ENCODE data around the gene ATOSA. TPM values are rescaled to one million over a fixed set of nuclear protein-coding genes. Genes with fewer than 3 reads are reported as not detected.

ATOSA gene
- total RNA-seq, 2 donors from 2014 or later, result 47.8 to 59.4 TPM

- DNase-seq (ENCODE audit: low spot score) (no peak), ATAC-seq (ENCODE audit: insufficient number of reproducible peaks, low FRiP score, low read depth) (no peak)
- Histone ChIP-seq H3K27me3 (replicated peaks; ENCODE audit: insufficient read depth) (no peaks in the 10 kb centered on the region), H3K4me1 (ENCODE audit: control insufficient read depth in 1 of 2, low read depth in 2 of 2) (no peaks in the 10 kb centered on the region), H3K4me3 (no peak overlapping the region), H3K36me3 (no peaks in the 10 kb centered on the region), H3K27ac (no peak overlapping the region), H3K9me3 (no peaks in the 10 kb centered on the region)
- TF ChIP-seq CTCF (IDR thresholded peaks at IDR 0.05), result no peak
Observed at GRCh38 chr15:52702390-52702789, 23.2 kb upstream of the ATOSA start.

GRCh38 chr15:52699457-52699856 is 20.3 kb upstream of the ATOSA start:
- ATAC-seq (ENCODE audit: insufficient number of reproducible peaks, low FRiP score, low read depth) (no peak), DNase-seq (ENCODE audit: low spot score) (no peak)
- no peak overlapping the region for H3K27ac ChIP-seq
- no peak for TF ChIP-seq CTCF (IDR thresholded peaks at IDR 0.05)
- H3K4me1 ChIP-seq (ENCODE audit: control insufficient read depth in 1 of 2, low read depth in 2 of 2), result no peaks in the 10 kb centered on the region
- no peaks in the 10 kb centered on the region for H3K36me3 ChIP-seq
- no peaks in the 10 kb centered on the region for H3K27me3 ChIP-seq (replicated peaks; ENCODE audit: insufficient read depth)
- no peaks in the 10 kb centered on the region for H3K9me3 ChIP-seq
- no peak overlapping the region for H3K4me3 ChIP-seq

GRCh38 chr15:52698514-52698913 is 19.3 kb upstream of the ATOSA start:
- Histone ChIP-seq H3K9me3 (no peaks in the 10 kb centered on the region), H3K27me3 (replicated peaks; ENCODE audit: insufficient read depth) (no peaks in the 10 kb centered on the region), H3K4me1 (ENCODE audit: control insufficient read depth in 1 of 2, low read depth in 2 of 2) (no peaks in the 10 kb centered on the region), H3K27ac (no peak overlapping the region), H3K4me3 (no peak overlapping the region), H3K36me3 (no peaks in the 10 kb centered on the region)
- DNase-seq (ENCODE audit: low spot score), result no peak
- no peak for TF ChIP-seq CTCF (IDR thresholded peaks at IDR 0.05)
- ATAC-seq (ENCODE audit: insufficient number of reproducible peaks, low FRiP score, low read depth), result no peak

DNA sequence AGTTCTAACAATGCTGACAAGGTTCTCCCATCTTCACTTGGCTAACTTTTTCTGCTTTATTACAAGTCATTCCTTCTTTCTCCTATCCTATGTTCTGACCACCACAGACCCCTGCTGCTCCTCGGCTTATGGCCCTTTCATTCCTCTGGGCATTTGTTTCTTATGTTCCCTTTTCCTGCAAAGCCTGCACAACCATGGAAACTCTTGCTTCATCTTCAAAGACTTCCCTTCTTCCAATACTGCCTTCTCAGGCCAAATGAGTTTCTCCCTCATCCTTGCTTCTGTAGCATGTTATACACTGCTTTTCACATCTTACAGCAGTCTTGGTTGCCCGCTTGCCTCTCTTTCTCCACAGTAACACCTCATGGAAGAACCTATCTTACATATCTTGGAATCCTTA is 17.9 kb upstream of the ATOSA start:
- no peak overlapping the region for H3K27ac ChIP-seq
- DNase-seq (ENCODE audit: low spot score) (no peak), ATAC-seq (ENCODE audit: insufficient number of reproducible peaks, low FRiP score, low read depth) (no peak)
- H3K4me3 ChIP-seq, result no peak overlapping the region
- H3K9me3 ChIP-seq, result no peaks in the 10 kb centered on the region
- H3K36me3 ChIP-seq, result no peaks in the 10 kb centered on the region
- no peaks in the 10 kb centered on the region for H3K4me1 ChIP-seq (ENCODE audit: control insufficient read depth in 1 of 2, low read depth in 2 of 2)
- TF ChIP-seq CTCF (IDR thresholded peaks at IDR 0.05), result no peak
- H3K27me3 ChIP-seq (replicated peaks; ENCODE audit: insufficient read depth), result no peaks in the 10 kb centered on the region

GRCh38 chr15:52695154-52695553 is 16.0 kb upstream of the ATOSA start:
- H3K36me3 ChIP-seq, result no peaks in the 10 kb centered on the region
- H3K9me3 ChIP-seq, result no peaks in the 10 kb centered on the region
- H3K4me3 ChIP-seq, result no peak overlapping the region
- H3K4me1 ChIP-seq (ENCODE audit: control insufficient read depth in 1 of 2, low read depth in 2 of 2), result no peaks in the 10 kb centered on the region
- H3K27ac ChIP-seq, result no peak overlapping the region
- H3K27me3 ChIP-seq (replicated peaks; ENCODE audit: insufficient read depth), result no peaks in the 10 kb centered on the region
- no peak for ATAC-seq (ENCODE audit: insufficient number of reproducible peaks, low FRiP score, low read depth)
- TF ChIP-seq CTCF (IDR thresholded peaks at IDR 0.05), result no peak
- DNase-seq (ENCODE audit: low spot score), result no peak
